SHP77 (cell line): Measurements from ENCODE around the gene RASL10A.
"Not testable (repeated sequence)": the region's sequence is repeated elsewhere in the genome, so short reads cannot be mapped to it uniquely, and the experiment has no call there.

Source experiments
- DNase-seq, 2 experiments: peaks; one replicate each; lab custom pipeline; 2025; lab: John Stamatoyannopoulos, UW

RASL10A gene, protein sequence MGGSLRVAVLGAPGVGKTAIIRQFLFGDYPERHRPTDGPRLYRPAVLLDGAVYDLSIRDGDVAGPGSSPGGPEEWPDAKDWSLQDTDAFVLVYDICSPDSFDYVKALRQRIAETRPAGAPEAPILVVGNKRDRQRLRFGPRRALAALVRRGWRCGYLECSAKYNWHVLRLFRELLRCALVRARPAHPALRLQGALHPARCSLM

DNA sequence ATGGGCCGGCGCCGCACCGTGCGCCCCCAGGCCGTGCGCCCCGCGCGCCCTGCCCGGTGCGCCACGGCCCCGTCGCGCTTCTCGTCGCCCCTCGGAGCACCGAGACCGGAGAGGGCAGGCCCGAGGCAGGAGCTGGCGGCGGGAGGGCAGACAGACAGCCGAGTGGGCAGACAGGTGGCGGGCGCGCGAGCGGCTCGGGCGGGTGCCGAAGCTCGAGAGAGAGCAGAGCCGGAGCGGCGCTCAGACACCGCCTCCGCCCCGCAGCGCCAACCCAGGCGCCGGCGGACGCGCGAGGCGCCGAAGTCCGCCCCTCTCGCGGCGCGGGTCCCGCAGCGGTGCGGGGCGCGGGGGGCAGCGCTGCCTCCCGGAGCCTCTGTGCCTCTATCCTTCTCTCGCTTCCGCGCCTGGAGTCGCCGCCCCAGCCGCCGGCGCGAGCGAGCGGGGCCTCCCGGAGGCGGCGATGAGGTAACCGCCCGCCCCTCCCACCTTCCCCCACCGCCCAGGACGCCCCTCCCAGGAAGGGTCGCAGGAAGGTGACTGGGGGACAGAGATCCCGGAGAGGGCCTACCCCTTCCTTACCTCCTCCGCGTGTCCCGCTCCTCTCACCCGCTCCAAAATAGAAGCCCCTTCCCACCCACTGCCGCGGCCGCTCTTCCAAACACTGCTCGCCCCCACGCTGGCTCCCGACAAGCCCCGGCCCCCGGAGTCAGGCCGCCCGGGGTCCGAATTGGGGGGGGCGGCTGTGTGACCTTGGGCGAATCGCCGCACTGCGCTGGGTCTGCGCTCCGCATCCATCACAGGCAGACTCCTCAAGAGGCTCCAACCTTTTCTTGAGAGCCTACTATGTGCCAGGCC lies at the start of gene RASL10A:
Gene RASL10A (minus strand): TSS at position 412 of the 855 bp plus-strand sequence. CDS start 451 bp downstream, outside the sequence.
- no peak for DNase-seq

- peak; percentile 20 to 43 for DNase-seq
Observed at GRCh38 chr22:29359469-29359868, 44.0 kb upstream of the RASL10A start.

GRCh38 chr22:29357193-29357890 lies 41.8 kb upstream of the RASL10A start:
- DNase-seq, result not testable (repeated sequence)

DNA sequence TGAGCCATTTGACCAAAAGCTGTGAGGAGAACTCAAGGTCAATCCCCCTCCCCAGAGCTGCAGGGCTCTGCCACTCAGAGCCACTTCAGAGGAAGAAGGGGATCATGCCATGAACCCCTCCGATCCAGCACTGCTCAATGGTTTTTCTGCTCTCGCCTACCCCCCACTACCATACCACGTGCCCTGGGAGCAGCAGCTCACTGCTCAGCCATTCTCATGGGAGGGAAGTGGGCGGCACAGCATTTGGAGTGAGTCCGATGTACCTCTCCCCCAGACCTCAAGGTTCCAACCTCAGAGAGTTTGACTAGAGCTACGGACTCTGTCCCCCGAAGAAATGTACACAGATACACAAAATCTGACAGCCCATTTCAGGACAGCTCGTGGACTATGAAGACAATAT lies 38.4 kb upstream of the RASL10A start:
- no peak for DNase-seq

DNA sequence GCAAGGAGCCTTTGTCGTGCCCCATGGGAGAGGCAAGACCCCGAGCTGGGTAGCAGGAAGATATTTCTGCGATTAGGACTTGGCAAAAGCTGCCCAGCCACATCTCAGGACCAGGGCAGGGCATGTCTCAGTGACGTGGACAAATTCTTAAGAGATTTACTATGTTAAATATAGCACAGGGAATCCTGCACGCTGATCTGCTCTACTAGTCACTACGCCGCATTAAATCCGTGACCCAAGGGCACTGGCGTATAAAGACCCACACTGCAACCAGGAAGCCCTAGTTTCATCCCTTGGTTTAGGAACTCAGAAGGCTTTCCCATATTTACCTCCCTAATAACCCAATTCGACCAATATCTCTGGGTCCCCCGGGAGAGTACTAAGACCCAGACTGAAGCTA lies 37.8 kb upstream of the RASL10A start:
- no peak for DNase-seq

DNA sequence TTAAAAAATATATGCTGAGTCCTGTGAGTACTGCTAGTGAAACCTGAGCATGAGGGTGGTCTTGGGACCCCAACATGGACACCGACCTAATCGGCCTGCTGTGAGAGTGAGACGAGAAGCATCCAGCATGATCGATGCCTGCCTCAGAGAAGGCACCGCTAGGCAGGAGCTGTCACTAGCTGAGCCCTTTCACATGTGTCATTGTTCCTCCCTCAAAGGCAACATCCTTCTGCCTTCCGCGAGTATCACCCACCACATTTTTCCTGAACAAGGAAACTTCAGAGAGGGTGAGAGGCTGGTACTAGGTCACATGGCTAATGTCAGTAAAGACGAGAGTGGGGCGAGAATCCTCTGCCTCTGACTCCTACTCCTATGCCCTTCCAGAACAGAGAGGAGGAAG lies 37.3 kb upstream of the RASL10A start:
- DNase-seq, result no peak

DNA sequence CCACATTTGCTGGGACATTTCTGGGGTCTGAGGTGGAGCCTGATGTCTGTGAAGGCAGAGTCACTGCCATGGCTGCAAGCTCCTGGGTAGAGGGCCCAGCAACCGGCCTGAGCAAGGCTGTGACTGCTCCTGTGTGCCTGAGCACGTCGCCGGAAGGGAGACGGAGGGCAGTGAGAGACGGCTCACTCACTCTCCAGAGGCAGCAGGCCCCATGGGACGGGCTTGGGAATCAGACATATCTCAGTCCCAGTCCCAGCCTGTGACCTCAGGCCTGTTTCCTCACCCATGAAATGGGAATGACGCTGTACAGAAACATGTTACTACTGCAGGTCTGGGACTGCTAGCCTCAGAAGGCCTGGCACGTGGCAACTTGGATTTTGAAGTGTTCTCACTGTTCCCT lies 36.4 kb upstream of the RASL10A start:
- DNase-seq, result no peak

GRCh38 chr22:29351042-29351441 lies 35.5 kb upstream of the RASL10A start:
- DNase-seq, result no peak

- DNase-seq, result no peak
Observed at GRCh38 chr22:29348956-29349355, 33.5 kb upstream of the RASL10A start.

GRCh38 chr22:29348041-29348440 lies 32.5 kb upstream of the RASL10A start:
- no peak for DNase-seq

- no peak for DNase-seq
Observed at GRCh38 chr22:29346659-29347058, 31.2 kb upstream of the RASL10A start.

DNA sequence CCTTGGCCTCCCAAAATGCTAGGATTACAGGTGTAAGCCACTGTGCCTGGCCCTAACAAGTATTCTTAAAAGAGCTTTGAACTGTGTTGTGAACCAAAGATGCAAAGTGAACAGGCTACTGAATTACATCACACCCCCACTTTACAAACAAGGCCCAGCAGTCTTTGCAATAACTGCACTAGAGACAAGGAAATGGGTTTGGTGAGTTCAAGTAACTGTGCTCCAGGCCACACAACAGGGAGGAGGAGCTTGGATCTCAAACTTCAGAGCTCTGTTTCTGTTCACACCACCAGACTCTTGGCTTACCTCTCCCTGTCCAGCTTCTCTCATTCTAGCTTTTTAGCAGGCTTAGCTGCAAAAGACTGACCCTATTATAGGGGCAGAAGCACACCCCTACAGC lies 30.4 kb upstream of the RASL10A start:
- DNase-seq, result no peak

- not testable (repeated sequence) for DNase-seq
Observed at GRCh38 chr22:29344889-29345288, 29.4 kb upstream of the RASL10A start.

- peak; percentile 10 to 68 for DNase-seq
Observed at GRCh38 chr22:29344137-29344536, 28.6 kb upstream of the RASL10A start.

DNA sequence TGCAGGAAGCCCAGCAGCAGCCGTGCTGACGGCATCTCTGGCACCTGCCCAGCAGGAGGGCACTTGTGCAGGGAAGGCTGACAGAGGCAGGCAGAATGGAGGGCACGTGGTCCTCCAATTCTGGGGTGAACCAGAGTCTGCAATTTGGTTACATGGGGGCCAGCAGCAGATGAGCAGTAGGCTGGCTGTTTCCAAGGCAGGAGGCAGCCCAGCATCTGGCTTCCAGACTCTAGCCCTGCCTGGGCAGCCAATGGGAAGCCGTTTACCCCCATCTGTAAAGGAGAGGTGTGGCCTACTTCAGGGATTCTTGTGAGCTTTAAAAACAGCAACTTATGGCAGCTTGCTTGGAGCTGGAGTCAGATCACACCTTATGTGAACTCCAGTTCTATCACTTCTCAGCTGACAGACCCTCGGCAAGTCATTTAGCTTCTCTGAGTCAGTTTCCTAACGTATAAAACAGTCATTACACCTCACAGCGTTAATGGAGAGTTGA lies 27.9 kb upstream of the RASL10A start:
- DNase-seq, result peak in 1 of 2 experiments; percentile 9

DNA sequence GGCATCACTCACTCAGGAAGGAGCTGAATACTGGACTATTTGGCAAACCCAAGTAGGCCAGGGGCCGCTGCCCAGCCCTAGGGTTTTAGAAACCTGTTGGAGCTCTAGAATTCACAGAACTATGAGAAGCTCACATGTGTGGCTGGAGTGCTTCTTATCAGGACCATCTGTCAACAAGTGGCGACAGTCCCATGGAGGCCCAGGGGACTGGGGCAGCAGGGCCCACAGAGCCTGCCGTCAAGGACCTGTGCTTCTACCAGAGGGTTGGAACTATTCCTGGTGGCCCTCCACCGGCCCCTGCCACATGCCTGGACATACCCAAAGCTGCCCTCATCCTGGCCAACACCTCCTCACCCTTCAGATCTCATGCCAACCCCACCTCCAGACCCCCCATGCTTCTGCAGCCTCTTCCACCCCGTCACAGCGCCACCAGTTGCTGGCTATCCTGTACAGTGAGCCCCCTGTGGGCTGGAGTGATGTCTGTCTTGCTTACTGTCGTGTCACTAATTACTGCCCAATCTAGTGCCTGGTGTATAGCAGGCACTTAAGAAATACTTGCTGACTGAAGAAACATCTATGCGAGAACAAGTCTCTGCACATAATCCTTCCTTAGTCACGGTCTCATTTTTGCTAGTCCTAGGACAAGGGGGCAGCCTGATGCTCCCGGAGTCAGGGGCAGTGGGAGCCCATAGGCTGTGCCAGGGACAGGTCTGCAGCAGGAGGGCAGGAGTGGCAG lies 27.2 kb upstream of the RASL10A start:
- DNase-seq, result no peak

DNA sequence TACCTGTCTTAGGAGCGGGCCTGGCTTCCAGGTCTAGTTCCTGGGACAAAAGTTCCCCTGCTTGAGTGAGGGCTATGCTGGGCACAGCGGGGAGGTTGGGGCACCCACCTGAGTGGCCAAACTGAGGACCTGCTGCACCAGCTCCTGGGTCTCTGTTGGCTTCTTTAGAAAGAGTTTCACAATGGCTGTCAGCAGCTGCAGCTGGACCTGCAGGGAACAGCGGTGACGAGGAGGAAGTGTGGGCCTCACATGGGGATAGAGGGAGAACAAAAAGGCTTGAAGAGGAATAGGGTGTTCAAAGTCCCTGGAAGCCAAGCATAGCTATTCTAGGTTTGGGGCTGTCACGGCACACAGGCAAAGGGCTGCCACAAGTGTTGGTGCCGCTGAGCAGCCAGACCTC lies 26.7 kb upstream of the RASL10A start:
- DNase-seq, result no peak

- DNase-seq, result no peak
Observed at GRCh38 chr22:29341849-29342127, 26.3 kb upstream of the RASL10A start.

DNA sequence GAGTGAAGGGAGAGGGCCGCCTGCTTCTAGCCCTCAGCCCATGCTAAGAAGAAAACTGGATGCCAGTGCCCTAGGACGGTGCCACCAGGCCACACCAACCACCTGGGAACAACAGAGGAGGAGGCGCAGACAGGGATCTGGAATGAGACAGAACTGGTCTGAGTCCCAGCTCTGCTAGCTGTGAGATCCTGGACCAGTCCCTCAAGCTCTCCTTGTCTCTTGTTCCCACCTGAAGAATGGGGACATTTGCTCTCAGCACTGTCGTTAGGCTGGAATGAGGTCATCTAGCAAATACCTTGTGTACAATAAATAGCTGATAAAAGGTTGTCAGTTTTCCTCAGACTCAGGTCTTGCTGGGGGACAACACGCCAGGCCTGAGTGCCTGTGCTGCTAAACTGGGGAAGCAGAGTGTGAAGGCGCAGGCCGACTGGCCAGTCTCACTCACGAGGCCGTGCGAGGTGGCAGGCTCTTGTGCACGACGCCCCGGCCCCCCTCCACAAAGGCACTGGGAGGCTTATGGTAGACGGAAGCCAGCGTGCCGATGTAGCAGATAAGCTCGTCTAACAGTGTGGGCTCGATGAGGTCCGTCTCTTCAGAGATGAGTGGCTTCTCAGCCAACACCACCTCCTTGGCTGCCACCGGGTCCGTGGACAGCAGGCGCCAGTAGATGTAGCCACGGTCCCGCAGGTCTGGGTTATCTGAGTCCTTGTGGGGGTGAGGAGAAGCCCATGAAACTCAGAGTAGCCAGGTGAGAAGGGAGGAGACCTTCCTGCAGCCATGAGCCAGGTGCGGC lies 25.8 kb upstream of the RASL10A start:
- no peak for DNase-seq

- no peak for DNase-seq
Observed at GRCh38 chr22:29340566-29340965, 25.1 kb upstream of the RASL10A start.
